Lower leg skin (tissue), 3 donors: ENCODE data around the gene ZC3H7B.

ENCODE experiments used
- POLR2A ChIP-seq, 2 donors: fragments of 450-650 bp; IDR thresholded peaks; one replicate each; pipeline ENCODE4 v1.6.1; 2016 to 2017; ENCODE audit warnings: antibody characterized with exemption in 2 of 2, mild to moderate bottlenecking in 1 of 2, moderate library complexity in 1 of 2
- TF ChIP-seq, protein P1 (sequence below), 3 donors: fragments of 450-650 bp; IDR thresholded peaks; one replicate each; pipeline ENCODE4 v1.5.1; 2016; ENCODE audit warnings: antibody characterized with exemption in 3 of 3, mild to moderate bottlenecking in 3 of 3, moderate library complexity in 2 of 3

DNA sequence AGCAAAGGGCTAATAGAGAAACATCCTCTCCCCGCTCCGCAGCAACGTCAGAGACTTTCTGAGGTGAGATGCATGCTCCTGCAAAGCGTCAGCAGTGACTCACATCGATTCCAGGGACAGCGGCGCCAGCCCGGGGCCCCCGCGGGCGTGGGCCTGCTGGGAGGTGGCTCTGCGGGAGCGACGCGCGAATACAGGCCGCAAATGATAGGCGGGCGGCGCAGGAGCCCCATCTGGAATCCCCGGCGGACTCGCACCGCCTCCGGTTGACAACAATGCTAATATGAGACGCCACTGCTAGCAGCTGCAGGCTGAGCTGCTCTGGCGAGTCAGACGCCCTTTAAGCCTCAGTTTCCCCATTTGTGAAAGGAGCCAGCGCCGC is 15.9 kb upstream of the ZC3H7B start:
- TF ChIP-seq, protein P1, sequence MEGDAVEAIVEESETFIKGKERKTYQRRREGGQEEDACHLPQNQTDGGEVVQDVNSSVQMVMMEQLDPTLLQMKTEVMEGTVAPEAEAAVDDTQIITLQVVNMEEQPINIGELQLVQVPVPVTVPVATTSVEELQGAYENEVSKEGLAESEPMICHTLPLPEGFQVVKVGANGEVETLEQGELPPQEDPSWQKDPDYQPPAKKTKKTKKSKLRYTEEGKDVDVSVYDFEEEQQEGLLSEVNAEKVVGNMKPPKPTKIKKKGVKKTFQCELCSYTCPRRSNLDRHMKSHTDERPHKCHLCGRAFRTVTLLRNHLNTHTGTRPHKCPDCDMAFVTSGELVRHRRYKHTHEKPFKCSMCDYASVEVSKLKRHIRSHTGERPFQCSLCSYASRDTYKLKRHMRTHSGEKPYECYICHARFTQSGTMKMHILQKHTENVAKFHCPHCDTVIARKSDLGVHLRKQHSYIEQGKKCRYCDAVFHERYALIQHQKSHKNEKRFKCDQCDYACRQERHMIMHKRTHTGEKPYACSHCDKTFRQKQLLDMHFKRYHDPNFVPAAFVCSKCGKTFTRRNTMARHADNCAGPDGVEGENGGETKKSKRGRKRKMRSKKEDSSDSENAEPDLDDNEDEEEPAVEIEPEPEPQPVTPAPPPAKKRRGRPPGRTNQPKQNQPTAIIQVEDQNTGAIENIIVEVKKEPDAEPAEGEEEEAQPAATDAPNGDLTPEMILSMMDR (IDR thresholded peaks at IDR 0.05) = no peak
- no peak for TF ChIP-seq POLR2A (IDR thresholded peaks at IDR 0.05)
